ENCODE data around the gene RXRB.

Gene RXRB

DNA sequence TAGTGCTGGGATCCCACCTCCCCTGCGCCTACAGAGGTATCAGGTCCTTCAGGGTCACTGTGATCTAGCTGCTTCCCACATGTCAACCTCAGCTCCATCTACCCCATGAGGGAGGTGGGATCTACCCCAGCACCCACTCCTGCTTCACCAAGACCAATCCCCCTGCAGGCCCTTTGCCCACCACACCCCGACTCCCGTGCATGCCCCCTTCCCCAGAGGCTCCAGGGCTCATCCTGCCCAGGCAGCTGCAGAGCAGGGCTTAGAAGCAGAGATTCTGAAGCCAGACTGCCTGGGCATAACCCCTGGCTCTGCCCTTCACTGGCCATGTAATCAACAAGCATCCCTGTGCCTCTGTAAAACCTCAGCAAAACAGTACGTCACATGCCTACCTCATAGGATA is 25.7 kb downstream of the RXRB start:
- no peak for DNase-seq

DNA sequence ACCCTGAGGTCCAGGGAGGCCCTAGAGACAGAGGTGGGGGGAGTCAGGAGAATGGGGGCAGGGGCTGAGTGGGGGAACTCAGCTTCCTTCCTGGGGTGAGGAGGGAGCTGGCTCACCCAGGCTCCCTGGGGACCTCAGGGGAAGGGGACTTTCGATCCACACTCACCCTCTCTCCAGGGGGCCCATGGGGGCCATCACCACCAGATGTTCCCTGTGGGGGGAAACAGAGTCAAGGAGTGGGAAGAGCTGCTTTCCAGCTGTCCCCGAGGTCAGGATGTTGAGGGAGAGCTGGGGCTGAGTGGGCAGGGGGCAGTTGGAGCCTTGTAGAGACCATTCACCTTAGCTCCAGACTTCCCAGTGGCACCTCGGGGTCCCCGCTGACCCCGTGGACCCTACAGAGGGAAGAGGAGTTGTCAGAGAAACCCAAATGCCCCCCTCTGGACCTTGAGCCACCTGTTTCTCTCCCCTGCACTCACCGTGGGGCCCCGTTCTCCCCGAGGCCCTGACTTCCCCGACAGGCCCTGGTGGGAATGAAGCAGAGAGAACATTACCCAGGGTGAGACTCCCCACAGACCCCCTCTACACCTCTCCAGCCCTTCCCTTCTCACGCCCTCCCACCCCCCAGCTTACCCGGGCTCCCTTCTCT is 26.8 kb downstream of the RXRB start:
- DNase-seq, result no peak

DNA sequence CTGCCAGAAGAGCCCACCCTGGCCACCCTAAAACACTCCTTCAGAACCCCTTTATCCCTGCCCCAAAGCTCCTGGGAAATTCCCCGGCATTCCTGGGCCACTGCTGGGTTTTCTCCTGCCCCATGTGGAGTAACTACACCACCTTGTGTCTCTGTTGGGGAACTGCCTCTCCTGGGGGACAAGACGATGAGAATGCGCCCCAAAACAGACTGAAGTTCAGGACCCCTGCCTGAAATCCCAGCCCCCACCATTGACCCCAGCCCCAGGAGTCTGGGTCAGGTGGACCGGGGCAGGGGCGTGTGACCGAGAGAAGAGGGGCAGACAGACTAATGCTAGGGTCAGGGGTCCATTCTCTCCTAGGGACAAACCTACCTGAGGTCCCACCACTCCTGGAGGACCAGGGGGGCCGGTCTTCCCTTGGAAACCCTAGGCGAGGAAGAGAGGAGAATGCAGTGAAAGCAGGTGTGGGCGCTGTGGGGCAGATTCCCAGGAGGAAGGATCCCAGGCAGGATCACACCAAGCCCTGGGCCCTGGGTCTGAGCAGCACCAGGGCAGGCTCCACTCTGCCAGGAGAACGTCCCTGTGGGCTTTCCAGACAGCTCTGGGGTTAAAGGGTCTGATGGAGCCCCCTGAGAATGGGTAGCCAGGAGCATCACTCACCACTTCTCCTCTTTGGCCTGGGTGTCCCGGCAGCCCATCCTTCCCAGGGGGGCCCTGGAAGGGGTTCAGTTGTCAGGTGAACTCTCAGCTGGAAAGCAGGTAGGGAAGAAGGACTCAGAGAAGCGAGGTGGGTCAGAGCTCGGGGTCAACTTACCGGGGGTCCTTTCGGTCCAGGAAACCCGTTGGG is 27.6 kb downstream of the RXRB start:
- DNase-seq, result peak; percentile 64 to 75 (median 68)

DNA sequence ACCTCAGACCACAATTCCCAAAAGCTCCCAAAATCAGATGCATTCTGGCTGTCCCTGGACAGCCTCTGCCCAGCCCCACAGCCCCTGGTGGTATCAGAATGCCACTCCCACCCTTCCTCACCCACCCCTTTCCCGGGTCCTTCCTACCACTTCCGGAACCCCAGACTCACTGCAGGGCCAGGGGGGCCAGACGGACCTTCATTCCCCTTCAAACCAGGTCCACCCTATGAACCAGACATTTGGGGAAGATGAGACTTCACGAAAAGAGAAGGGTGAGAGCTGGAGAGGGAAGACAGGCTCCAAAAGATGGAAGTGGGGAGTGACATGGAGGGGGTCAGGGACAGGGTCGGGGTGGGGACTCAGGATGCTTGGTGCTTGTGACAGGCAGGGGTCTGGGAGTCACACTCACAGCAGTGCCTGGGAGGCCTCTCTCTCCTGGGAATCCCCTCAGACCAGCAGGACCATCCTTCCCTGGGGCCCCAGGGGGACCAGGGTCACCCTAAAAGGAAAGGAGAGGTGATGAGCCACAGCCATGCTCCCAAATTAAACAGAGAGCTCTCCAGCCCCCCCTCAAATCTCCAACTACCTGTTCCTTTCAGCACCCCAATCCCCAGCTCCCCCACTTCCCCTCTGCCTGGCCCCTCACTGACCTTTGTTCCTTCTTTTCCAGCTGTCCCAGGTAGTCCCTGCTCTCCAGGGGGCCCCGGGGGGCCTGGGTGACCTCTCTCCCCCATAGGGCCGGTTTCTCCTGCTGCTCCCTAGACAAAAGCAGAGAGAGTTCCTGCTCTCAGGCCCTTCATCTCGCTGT is 28.4 kb downstream of the RXRB start:
- no peak for DNase-seq

DNA sequence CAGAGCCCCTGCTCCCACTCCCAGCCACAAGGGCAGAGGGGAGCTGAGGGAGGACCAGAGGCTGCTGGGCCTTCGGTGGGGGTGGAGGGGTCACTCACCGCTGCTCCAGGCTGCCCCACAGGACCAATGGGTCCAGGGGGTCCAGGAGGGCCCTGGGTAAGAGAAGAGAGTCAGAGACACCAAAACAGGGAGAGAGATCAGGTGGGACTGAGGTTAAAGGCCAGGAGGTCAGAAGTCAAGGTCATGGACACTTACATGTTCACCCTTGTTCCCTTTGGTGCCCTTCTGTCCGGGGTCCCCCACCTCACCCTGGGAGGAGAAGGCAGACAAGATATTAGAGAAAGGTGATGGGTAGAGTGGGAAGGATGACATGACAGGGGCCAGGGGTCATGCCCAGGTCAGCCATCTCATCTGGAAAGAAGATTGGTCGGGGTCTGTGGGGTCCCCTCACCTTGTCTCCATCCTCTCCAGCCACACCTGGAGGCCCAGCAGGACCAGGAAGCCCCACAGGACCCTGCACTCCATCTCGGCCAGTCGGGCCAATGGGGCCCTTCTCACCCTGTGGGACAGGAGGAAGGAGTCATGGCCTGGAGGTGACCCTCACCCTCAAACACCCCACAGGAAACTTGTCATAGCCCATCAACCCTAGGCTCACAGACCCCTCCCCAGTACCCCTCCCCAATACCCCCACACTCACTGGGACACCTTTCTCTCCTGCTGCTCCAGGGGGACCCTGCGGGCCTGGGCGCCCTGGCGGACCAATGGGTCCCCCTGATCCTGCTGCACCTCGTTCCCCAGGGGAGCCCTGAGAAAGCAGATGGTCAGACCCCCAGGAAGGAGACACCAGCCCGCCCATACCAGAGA is 29.2 kb downstream of the RXRB start:
- DNase-seq, result no peak

DNA sequence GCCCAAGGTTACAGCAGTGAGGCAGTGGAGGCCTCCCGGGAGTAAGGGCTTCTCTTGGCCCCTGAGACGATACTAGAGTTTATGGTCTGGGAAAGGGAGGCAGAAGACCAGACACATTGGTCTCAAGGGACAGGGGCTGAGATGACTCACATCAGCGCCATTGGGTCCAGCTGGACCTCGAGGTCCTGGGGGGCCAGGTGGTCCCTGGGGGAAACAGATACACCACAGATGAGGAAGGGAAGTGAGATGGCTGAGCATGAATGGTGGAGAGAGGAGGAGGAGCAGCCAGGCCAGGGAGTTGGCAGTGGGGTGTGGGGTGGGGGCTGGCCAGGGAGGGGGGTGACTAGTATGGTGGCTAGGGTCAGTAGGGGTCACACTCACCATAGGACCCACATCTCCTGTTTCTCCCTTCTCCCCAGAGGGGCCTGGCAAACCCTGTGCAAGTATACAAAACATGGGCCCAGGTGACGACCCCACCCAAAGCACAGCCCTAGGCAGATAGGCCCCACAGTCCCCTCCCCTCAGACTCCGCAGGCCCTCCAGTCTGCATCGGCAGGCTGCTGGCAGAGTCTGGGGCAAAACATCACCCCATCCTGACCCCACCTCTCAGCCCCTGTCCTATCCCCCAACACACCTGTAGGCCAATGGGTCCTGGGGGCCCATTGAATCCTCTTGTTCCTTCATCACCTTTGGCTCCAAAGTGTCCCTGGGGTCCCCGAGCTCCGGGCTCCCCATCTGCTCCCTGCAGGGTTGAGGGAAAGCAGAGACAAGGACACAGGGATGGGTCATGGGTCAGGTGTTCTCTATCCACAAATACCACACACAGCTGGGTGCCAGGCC is 30.1 kb downstream of the RXRB start:
- DNase-seq, result no peak

DNA sequence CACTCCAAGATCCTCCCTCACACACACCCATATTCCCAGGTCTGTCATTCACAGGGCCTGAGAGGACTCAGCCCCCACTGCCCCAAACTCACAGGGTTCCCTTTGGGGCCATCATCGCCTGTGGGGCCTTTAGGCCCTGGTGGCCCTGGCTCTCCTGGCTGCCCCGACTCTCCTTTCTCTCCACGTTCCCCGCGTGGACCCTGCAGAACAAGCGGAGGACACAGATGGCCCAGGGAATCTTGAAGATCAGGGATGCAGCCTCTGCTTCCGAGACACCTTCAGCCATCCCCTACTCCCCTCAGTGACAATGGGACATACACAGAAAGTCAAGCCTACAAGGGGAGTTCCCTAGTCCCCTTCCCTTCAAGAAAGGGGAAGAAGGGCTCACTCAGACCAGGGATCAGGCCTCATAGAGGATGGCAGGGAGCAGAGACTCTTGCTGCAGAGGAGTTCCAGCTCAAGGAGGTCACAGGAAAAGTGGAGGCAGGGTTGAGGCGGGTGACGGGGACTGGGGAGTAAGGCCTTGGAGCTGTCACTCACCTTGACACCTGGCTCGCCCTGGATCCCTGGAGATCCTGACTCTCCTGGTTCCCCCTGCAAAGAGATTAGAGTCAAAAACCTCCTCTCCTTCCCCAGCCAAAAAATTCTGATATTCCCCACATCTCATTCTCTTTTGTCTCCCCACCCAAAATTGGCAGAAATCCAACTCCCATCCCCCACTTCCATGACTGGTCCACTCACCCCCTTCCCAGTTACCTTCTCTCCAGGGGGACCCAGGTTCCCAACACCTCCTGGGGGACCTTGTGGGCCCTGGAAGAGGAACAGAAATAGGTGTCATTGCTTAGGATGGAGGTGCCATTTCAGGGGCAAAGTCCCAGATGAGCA is 30.9 kb downstream of the RXRB start:
- peak in 2 of 3 donors; percentile 47 to 53 for DNase-seq

DNA sequence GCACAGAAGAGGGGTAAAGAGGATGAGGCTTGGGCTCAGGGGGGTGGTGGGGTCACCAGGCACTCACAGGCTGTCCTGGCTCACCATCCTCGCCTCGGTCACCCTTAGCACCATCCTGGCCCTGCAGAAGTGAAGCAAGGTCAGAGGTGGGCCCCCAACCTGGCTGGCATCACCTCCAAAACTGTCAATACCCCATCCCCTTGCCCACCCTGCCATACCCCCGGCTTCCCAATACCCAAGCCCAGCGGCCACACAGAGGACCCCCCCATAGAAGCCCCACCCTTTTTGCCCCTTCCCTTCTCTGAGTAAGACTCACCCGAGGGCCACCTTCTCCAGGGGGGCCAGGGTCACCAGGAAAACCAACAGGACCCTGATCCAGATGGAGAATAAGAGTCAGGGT is 31.8 kb downstream of the RXRB start:
- no peak for DNase-seq

DNA sequence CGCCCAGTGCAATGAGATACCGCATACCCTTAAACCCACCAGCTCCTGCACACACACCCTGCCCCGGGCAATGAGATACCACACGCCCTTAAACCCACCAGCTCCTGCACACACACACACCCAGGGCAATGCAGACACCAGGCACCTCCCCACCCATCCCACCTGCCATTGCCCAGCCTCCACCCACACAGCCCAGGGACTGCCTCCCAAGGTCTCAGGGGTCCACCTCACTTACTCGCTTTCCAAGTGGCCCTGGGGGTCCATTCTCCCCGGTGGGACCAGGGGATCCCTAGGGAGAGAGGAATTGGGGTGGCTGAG is 32.2 kb downstream of the RXRB start:
- DNase-seq, result no peak

DNA sequence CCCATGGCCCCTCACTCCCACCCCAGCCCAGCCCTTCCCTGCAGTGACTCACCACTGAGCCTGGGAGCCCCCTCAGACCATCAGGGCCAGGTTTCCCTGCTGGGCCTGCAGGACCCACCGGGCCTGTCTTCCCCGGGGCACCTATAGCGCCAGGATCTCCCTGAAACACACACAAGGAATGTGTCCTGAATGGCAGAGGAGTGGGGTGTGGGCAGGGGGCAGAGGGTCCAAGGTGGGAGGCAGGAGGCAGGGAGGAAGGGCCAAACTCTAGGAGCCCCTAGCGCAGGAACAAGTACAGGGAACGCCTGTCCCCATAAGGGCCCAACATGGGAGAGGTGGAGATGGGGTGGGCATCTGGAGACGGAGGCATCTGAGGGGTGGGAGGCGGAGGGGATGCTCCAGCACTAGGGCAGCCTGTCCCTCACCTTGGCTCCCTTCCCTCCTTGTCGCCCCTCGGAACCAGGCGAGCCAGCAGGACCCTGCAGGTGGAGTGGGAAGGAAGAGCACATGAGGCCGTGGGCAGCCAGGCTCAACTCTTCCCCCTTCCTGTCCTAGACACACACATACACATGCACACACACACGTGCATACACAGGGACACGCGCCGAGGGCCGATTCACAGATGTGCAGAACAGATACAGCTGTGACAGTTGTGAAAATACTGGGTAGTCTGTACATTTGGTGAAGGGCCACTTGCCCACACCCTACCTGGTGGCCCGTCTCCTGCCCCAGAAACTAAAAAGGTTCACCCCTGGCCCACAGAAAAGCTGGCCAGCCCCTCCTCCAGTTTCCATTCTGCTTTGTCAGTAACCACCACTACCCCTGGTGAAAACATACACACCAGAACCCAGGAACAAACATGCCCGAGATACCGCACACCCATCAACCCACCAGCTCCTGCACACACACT is 32.8 kb downstream of the RXRB start:
- no peak for DNase-seq

DNA sequence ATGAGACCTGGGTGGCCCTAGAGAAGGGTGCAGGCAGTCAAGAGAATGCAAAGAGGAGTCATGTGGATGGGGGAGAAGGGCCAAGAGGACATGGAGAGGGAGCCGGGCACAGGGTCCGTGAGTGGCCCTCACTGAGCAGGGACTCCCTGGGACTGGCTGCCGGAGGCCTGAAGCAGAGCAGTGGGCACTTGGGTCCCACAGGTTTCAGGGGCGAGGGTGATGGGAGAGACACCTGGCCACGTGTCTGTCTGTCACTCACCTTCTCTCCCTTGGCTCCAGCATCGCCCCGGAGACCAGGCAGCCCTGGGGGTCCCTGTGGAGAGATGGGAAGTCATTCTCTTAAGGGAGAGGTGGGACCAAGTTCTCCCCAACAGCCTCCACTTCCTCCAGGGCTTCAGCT is 33.7 kb downstream of the RXRB start:
- DNase-seq, result no peak

DNA sequence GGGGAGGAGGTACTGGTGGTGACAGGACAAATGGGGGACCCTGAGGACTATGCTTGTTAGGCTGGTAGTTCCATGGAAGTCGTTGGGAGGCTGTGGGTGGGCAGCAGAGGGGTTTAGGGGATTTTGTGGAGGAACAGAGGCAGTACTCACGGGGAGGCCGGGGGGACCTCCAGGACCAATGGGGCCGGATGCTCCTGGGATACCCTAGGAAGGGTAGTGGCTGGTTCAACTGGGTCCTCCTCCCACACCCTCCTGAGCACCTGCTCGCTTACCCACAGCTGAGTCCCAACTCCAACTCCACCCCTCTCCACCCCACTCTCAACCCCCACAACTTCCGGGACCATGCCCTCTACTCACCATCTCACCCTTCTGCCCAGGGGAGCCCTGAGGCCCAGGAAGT is 34.1 kb downstream of the RXRB start:
- no peak for DNase-seq

DNA sequence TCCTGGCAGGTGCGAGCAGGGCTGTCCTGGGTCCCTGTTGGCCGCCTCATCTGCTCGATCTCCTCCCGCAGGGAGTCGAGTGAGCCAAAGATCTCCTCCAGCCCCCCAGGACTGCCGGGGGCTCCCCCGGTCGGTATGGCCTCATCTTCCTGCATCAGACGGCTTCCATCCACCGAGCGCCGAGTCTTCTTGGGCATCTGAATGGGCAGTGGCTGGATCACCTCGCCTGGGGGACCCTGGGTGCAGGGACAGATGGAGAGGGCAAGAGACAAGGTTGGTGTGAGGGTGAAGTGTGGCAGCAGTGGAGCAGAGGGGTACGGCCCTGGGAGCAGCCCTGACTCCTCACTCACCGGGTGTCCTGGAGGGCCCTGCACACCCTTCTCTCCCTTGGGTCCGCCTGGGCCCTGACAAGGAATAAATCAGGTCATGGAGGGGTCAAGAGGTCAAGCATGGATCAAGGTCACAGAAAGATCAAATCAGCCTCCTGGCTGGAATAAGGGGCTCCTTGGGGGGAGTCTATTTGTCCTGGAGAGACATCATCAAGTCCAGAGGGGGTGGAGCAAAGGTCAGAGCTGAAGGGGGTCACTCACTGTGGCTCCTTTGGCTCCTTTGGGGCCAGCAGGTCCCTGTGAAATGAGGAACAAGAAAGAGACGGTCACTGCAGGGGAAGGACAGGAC is 34.7 kb downstream of the RXRB start:
- DNase-seq, result no peak

DNA sequence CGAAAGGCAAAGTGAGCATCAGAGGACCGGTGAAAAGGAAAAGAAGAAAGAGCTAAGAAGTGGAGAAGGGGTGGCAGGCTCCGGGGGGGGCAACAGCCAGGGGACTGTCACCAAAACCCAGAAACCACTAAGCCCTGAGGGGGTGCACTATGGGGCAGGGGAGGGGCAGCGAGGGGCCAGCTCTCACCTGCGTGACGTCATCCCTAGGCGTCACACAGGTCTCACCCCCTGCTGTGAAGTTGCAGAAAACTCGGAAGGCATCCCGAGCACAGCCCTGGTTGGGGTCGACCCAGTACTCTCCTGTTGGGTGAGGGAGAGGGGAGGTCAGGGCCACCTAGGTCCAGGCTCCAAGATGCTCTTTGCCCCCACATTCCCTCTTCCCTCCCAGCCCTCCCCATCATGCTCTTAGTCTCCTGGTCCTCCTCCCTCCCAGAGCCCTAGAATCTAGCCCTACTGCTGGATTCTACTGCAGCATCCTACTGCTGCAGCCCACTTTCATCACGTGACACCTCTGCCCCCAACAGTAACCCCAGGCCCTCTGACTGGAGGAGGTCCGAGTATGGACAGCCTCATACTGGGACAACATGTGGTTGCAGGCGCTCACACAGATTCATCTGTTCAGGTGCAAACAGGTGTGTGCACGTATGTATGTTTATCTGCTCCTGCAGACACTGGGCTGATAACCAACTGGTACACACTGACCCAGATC is 35.6 kb downstream of the RXRB start:
- no peak for DNase-seq

DNA sequence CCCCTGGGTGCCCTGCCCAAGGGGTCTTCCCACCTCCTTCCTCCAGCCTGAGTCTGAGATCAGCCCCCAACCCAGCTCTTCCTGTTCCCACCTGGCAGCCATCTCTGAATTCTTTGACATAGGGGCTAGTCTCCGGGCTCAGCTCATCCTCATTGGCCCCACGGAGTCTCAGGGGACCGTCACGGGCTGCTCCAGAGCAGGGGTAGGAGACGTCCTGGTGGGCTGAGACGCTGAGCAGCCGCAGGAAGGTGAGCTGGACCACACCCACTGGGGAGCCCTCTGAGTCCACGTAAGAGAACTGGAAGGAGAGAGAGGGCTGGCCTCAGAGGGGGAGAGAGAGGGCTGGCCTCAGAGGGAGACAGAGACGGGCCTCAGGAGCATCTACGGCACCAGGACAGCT is 36.3 kb downstream of the RXRB start:
- DNase-seq, result no peak

DNA sequence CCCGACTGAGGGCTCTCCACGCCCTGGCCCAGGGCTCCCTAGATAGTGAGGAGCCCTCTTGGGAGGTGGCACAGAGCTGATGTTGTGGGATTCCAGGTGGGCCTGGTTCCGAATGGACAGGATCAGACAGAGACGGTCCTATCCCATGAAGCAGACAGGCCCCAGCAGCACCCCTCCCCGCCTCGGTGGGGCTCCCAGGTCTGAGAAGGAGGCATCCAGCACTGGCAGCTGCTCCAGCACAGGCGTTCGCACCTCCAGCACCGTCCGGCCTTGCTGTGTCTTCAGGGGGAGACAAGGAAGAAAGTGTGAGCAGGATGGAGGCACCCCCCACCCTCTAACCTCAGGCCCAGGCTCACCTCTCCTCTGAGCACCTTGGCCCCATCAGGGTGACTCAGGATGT is 36.9 kb downstream of the RXRB start:
- DNase-seq, result no peak

DNA sequence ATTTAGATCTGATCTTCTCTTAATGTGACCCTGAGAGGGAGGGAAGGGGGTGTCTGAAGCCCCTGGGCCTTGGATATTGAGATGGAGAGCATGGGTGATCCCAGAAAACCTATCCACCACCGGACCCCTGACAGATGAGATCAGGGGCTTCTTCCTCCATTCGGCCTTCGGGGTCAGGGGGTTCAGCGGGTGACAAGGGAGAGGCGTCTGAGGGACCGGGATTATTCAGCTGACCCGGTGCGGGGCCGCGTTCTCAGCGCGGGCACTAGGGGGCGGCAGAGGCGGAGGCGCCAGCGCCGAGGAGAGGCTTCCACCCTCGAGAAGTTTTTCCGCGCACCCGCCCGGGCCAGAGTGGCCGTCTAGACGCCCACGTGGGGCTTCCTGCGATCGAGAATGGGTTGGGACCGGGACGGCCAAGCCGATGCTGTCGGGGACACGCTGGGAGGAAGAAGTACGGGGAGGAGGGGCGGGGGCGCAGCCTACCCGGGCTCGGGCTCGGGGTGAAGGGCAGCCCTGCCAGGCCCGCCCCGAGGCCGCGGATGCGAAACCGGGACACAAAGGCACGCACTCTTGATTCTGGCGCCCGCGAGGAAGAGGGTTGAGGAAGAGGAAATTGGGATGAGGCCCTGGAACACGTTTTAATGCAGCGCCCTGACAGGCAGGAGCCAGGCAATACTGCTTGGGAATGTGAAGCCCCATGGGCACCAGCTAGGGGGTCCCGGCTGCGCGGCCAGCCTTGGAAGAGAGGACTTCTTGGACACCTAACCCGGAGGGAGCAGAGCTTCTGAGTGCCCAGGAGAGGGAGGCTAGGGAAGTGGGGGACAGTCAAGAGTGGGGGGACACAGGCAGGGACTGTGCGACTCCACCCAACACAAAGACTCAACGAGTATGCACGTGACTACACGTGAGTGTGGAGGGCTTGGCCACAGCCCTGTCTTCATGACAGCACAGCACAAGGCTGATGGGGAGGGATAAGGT is 38.8 kb downstream of the RXRB start:
- peak; percentile 88 to 94 (median 93) for DNase-seq
